Measurements from ENCODE around the gene XPO4.
"Not testable (repeated sequence)": the region's sequence is repeated elsewhere in the genome, so short reads cannot be mapped to it uniquely, and the experiment has no call there.

The XPO4 gene

GRCh38 chr13:20787180-20787579 lies 115.4 kb downstream of the XPO4 start:
- DNase-seq (ENCODE audit: low read depth): no peak

- DNase-seq (ENCODE audit: low read depth): no peak
Measured at GRCh38 chr13:20782116-20782708, 120.3 kb downstream of the XPO4 start.

GRCh38 chr13:20780317-20780716 lies 122.2 kb downstream of the XPO4 start:
- no peak for DNase-seq (ENCODE audit: low read depth)

GRCh38 chr13:20779405-20779804 lies 123.1 kb downstream of the XPO4 start:
- no peak for DNase-seq (ENCODE audit: low read depth)

- no peak for DNase-seq (ENCODE audit: low read depth)
Measured at GRCh38 chr13:20778311-20778710, 124.2 kb downstream of the XPO4 start.

- no peak for DNase-seq (ENCODE audit: low read depth)
Measured at GRCh38 chr13:20776751-20777150, 125.8 kb downstream of the XPO4 start.

- DNase-seq (ENCODE audit: low read depth): no peak
Measured at GRCh38 chr13:20775961-20776360, 126.6 kb downstream of the XPO4 start.

- no peak for DNase-seq (ENCODE audit: low read depth)
Measured at GRCh38 chr13:20774746-20775145, 127.8 kb downstream of the XPO4 start.

GRCh38 chr13:20773194-20774080 lies 129.1 kb downstream of the XPO4 start, which contains the start of gene EEF1AKMT1:
Gene EEF1AKMT1 (minus strand): TSS chr13:20773961. CDS start chr13:20757598, 16,363 bp downstream.
- peak; percentile 96 for DNase-seq (ENCODE audit: low read depth)

GRCh38 chr13:20772401-20773131 lies 130.0 kb downstream of the XPO4 start:
- no peak for DNase-seq (ENCODE audit: low read depth)

GRCh38 chr13:20769834-20770233 lies 132.7 kb downstream of the XPO4 start:
- no peak for DNase-seq (ENCODE audit: low read depth)

GRCh38 chr13:20769091-20769490 lies 133.5 kb downstream of the XPO4 start:
- DNase-seq (ENCODE audit: low read depth): no peak

- no peak for DNase-seq (ENCODE audit: low read depth)
Measured at GRCh38 chr13:20767309-20767943, 135.1 kb downstream of the XPO4 start.

GRCh38 chr13:20760872-20761271 lies 141.7 kb downstream of the XPO4 start:
- DNase-seq (ENCODE audit: low read depth): no peak

- no peak for DNase-seq (ENCODE audit: low read depth)
Measured at GRCh38 chr13:20754009-20754408, 148.5 kb downstream of the XPO4 start.

- DNase-seq (ENCODE audit: low read depth): no peak
Measured at GRCh38 chr13:20749377-20749776, 153.2 kb downstream of the XPO4 start.

GRCh38 chr13:20743830-20744404 lies 158.6 kb downstream of the XPO4 start:
- DNase-seq (ENCODE audit: low read depth): not testable (repeated sequence)

GRCh38 chr13:20740021-20740420 lies 162.5 kb downstream of the XPO4 start:
- DNase-seq (ENCODE audit: low read depth): no peak

GRCh38 chr13:20738616-20739015 lies 163.9 kb downstream of the XPO4 start:
- DNase-seq (ENCODE audit: low read depth): no peak

GRCh38 chr13:20729633-20730585 lies 172.6 kb downstream of the XPO4 start:
- DNase-seq (ENCODE audit: low read depth): no peak
